ENCODE results near the gene PIEZO1.

GRCh38 chr16:88782454-88783390, 2.3 kb downstream of the PIEZO1 start:
- TF ChIP-seq CTCF (IDR thresholded peaks at IDR 0.05; ENCODE audit: low read depth, low read length, poor library complexity, severe bottlenecking) (no peak), EZH2phosphoT487 (IDR thresholded peaks at IDR 0.05; ENCODE audit: borderline replicate concordance, low read length) (no peak)

Data from DOHH2 (cell line).